ENCODE data around the gene ENTPD7.

ENTPD7 gene

GRCh38 chr10:99652800-99653390 lies 6.4 kb upstream of the ENTPD7 start:
- DNase-seq: no peak

- no peak for DNase-seq
These were observed 4.7 kb upstream of the ENTPD7 start for GRCh38 chr10:99654390-99655175.

- DNase-seq: peak in 1 of 2 experiments; percentile 22
These were observed 2.9 kb upstream of the ENTPD7 start for GRCh38 chr10:99656199-99657064.

- DNase-seq: no peak
These were observed 683 bp upstream of the ENTPD7 start for GRCh38 chr10:99658622-99659030.

- DNase-seq: no peak
These were observed 608 bp downstream of the ENTPD7 start for GRCh38 chr10:99659868-99660366.

GRCh38 chr10:99660662-99661376 lies 1.5 kb downstream of the ENTPD7 start:
- DNase-seq: no peak

GRCh38 chr10:99661377-99661763 lies 2.1 kb downstream of the ENTPD7 start:
- DNase-seq: no peak

GRCh38 chr10:99665304-99665703 lies 6.0 kb downstream of the ENTPD7 start:
- DNase-seq: no peak

GRCh38 chr10:99667108-99667751 lies 7.9 kb downstream of the ENTPD7 start:
- no peak for DNase-seq

GRCh38 chr10:99671386-99671785 lies 12.1 kb downstream of the ENTPD7 start:
- no peak for DNase-seq

GRCh38 chr10:99672884-99673283 lies 13.6 kb downstream of the ENTPD7 start:
- no peak for DNase-seq

- no peak for DNase-seq
These were observed 14.2 kb downstream of the ENTPD7 start for GRCh38 chr10:99673492-99673891.

GRCh38 chr10:99674762-99675161 lies 15.5 kb downstream of the ENTPD7 start:
- no peak for DNase-seq

GRCh38 chr10:99676426-99676825 lies 17.1 kb downstream of the ENTPD7 start:
- no peak for DNase-seq

- DNase-seq: no peak
These were observed 17.6 kb downstream of the ENTPD7 start for GRCh38 chr10:99676895-99677294.

GRCh38 chr10:99678921-99679320 lies 19.6 kb downstream of the ENTPD7 start:
- no peak for DNase-seq

GRCh38 chr10:99681553-99681952 lies 22.2 kb downstream of the ENTPD7 start:
- DNase-seq: no peak

- DNase-seq: no peak
These were observed 22.7 kb downstream of the ENTPD7 start for GRCh38 chr10:99682032-99682431.

- DNase-seq: peak; percentile 16 to 63
These were observed 23.4 kb downstream of the ENTPD7 start for GRCh38 chr10:99682752-99683151.

GRCh38 chr10:99685597-99685967 lies 26.3 kb downstream of the ENTPD7 start:
- peak; percentile 99 to 100 for DNase-seq

GRCh38 chr10:99689461-99689860 lies 30.2 kb downstream of the ENTPD7 start:
- DNase-seq: no peak

- DNase-seq: no peak
These were observed 34.7 kb downstream of the ENTPD7 start for GRCh38 chr10:99693933-99694583.

All from Kasumi-1 (cell line).